HUDEP-2 (cell line): ENCODE measurements around the gene LIN7C.

Experiments
- DNase-seq, 76 experiments: peaks; one replicate each; lab custom pipeline; 2025; ENCODE audit not compliant: unreplicated experiment in 76 of 76; lab: John Stamatoyannopoulos, UW

LIN7C gene

DNA sequence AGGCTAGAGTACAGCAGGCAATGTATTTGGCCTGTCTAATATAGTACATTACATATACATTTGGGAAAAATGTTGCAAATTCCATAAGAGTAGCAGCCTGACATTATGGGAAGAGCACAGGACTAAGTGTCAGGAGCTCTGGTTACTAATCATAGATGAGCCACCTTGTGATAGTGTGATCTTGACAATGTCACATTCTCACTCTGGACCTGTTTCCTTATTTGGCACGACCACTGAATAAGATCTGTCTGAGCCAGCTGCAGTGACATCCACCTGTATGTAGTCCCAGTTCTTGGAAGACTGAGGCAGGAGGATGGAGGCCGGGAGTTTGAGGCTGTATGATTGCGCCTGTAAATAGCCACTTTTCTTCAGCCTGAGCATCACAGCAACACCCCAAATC is 5.7 kb upstream of the LIN7C start:
- DNase-seq, result no peak

DNA sequence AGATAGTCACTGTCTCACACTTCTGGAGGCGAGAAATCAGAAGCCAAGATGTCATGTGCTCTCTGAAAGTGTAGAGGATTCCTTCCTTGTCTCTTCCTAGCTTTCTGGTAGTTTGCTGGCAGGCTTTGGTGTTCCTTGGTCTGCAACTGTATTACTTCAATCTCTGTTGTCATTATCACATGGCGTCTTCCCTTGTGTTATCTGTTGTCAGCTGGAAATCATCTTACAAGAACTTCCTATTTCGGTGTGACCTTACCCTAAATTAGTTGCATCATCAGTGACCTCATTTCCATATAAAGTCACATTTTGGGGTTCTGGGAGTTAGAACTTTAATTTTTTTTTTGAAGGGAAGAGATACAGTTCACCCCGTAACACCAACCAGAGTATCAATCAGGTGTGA is 3.3 kb upstream of the LIN7C start:
- no peak for DNase-seq

DNA sequence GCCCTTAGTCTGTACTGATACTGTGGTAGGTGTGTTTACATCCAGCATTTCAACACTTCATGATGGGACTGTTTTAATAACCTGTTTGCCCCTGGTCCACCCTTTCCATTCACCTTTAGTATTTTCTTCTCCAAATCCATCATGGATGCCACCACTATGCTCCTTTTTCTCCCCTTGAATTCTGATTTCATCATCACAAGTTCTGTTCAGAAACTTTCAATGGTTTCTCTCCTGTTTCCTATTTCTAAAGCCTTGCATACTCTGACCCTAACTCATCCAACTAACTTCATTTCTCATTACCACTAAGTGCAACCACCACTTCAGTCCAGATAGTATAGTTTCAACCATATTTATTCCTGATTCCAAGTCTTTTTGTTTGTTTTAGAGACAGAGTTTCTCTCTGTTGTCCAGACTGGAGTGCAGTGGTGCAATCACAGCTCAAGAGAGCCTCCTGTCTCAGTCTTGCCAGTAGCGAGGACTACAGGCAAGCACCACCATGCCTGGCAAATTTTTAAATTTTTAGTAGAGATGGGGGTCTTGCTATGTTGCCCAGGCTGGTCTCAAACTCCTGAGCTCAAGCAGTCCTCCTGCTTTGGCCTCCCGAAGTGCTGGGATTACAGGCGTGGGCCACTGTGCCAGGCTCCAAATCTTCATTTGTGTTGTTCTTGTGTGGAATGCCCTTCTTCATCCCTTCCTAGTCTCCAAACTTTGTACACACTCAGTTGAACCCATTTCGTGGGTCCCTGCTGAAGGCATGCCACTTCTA is 1.2 kb upstream of the LIN7C start:
- DNase-seq, result no peak

DNA sequence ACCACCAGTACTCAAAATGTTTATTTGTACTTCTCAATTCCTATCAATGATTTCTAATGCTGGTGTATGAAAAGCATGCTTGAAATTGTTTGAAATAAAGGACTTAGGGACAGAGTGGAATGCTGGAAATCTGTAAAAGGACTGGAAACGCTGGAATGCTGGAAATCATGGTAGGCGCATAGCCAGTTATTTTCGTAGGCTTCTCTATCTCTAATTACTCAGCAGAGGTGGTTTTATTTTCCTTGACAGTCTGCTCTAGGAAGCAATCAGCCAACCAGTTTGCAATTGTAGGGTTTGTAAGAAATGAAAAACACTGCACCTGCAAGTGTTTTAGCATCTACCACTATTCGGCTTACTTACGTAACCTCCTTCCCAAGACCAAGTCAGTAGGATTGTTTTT is 788 bp downstream of the LIN7C start:
- no peak for DNase-seq

DNA sequence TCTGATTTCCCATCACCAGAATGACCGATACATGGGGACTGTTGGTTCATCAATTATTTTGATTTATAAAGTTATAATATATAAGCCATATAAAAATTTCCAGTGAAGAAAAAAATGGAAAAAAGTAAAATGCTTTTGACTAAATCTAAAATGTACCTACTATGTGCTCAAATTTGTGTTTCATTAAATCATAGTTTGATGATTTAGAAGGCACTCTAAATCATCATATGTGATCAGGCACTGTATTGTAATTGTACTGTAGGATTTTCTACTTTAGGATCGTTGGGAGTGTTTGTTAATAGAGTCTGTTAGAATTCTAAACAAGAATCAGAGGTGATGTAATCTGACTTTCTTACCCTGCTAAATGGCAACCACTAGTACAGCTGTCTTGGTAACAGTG is 2.4 kb downstream of the LIN7C start:
- DNase-seq, result no peak

DNA sequence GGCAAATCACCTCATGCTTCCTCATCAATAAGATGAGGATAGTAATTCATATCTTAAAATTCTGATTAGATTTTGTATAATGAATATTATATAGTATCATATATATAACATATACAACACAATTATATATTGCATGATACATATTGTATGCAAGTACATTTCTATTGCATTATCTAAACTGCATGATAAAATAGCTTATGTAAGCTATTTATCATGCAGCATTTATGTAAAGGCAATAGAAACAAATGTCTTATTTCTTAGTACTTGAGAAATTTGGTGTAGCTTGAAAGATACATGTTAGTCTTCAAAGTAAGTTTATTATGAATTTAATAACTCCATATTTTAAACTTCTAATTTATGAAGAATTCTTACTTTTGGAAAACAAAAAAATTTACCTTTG is 5.5 kb downstream of the LIN7C start:
- no peak for DNase-seq

DNA sequence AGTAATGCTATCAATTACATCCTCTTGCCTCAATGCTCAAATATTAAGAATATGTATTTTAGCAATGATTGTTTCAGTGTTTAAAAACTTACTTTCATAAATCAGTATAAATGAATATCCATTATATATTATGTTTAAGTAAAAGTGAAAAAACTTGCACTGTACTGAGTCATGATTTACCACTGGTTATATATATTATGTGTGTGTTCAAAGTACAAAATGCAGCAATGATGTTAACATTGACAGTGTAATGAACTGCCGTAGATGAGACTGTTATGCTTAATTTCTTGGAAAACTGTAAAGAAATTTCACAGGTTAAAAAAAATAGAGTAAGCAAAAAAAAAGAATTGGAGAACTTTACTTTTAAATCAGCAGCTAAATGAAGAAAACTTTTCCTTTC is 8.7 kb downstream of the LIN7C start:
- no peak for DNase-seq

GRCh38 chr11:27497284-27497866 is 9.2 kb downstream of the LIN7C start:
- DNase-seq, result peak in 9 of 76 experiments; percentile 2 to 19 (median 7)

DNA sequence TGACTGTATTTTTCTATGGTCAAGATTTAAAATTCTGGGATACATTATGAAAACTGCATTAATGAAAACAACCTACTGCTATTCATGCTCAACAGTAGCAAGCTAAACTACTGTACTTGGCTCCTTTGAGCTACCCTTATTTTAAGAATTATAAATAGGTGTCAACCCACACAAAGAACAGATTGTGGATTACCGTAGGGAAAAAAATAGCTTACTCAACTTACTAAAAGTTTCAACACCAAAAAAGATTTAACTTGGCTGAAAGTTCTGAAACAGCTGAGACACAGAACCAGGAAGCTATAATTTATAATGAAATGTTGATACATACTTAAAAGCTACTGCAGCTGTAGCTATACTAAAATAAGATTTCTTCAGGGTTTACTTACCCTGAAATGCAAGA is 10.1 kb downstream of the LIN7C start:
- no peak for DNase-seq

DNA sequence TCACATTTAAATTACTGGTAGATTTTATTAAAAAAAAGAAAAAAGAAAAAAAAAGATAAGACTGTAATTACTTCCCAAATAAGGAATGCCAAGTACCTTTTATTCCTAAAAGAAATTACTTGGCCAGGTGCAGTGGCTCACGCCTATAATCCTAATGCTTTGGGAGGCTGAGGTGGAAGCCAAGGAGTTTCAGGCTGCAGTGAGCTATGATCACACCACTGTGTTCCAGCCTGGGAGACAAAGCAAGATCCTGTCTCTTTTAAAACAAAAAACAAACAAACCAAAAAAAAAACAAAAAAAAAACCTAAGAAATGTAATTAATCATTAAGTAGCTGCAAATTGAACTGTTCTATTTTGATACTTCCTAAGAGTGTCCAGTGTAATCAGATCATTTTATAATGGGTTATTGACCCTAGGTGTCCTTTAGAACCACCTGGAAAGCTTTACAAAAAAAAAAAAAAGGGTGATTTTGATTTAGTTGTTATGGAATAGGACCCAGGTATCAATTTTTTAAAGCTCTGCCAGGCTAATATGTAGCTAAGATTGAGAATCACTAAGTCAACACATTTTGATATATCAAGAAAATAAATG is 10.8 kb downstream of the LIN7C start:
- no peak for DNase-seq

- DNase-seq, result no peak
Measured at GRCh38 chr11:27489092-27489491, 17.5 kb downstream of the LIN7C start.

DNA sequence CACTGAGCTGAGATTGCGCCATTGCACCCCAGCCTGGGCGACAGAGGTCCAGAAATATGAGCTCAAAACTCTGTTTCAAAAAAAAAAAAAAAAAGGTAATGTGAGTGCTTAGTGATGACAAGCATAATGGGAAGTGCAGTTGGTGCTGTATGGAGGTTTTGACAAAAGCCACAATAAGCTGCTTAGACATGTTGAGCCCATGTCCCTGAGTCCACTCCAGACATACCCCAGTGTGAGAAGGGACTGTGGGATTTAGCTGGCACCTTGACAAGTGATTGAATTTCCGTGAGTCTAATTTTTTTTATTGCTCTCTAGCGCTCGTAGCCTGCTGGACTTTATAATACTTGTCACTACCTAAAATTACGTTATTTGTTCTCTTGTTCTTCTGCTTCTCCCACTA is 18.9 kb downstream of the LIN7C start:
- no peak for DNase-seq

DNA sequence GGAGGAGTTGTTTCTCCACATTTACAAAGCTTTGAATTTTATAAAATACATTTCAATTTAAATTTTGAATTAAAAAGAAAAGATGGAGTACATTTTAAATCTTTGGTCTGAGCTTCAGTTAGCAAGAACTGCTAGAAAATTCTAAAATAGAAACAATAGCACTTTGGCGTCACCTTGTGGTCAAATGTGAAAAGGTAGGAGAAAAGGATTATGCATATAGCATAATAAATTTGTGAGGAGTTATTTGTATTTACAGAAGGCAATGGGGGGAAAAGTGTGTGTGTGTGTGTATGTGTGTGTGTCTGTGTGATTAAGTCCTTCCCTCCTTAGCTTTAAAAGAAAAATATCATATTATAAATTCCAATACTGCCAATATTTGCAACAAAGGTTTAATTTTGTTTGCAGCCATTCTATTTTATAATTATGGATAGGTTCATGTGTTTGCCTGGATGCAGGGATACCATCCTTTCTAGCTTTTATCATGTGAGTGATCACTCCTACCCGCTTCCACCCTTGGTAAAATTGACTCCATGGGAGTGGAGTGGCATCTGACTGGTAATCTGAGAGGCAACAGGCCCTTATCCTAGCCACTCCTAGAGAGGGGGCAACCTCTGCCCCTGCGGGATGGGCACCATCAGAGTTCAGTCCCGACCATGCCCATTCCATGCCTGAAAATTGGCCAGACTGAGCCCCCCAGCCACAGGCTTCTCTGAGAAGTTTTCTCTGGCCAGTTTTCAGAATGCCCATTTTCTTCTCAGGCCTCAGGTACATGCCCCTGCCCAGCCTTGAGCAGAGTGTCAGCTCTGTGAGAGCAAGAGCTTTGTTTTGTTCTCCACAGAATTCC is 20.4 kb downstream of the LIN7C start:
- DNase-seq, result peak in 35 of 76 experiments; percentile 4 to 72 (median 47)

GRCh38 chr11:27482793-27483192 is 23.8 kb downstream of the LIN7C start:
- no peak for DNase-seq

DNA sequence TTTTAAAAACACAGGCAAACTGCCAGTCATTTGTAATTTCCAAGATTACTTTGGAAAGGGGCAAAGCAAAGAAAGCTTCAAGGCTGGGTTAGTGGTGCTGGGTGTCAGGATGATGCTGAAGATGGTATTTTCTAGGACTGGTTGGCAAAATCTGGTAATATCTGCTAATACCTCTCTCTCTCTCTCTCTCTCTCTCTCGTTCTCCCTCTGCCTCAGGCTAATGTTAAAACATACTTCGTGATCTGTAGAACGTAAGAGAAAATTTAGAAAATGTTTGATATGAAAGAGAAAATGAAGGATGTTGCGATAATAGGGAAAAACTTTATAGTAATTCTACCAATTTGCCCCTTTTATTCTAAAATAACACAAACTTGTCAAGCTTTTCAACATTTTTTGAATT is 24.6 kb downstream of the LIN7C start:
- no peak for DNase-seq

DNA sequence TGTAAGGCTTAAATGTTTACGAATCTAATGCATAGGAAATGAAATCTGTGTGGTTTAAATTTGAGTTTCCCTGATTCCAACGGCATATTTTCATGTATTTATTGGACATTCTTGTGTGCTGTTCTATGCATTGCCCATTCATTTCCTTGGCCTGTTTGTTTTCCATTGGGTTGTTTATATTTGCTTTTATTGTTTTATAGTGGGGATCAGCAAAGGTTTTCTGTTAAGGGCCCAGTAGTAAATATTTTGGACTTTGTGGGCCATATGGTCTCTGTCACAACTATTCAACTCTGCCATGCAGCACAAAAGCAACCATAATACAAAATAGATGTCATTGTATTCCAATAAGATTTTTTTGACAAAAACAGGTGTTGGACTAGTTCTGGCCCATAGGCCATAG is 28.7 kb downstream of the LIN7C start:
- no peak for DNase-seq

DNA sequence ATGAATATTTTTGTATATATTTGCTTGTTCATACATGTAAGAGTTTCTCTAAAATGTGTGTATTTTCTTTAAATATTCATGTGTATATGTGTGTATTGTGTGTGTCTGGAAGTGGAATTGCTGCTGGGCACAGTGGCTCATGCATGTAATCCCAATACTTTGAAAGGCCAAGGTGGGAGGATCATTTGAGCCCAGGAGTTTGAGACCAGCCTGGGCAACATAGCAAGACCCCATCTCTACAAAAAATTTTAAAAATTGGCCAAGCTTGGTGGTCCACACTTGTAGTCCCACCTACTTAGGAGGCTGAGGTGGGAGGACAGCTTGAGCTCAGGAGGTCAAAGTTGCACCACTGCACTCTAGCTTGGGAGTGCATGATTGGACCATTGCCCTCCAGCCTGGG is 29.3 kb downstream of the LIN7C start:
- no peak for DNase-seq

DNA sequence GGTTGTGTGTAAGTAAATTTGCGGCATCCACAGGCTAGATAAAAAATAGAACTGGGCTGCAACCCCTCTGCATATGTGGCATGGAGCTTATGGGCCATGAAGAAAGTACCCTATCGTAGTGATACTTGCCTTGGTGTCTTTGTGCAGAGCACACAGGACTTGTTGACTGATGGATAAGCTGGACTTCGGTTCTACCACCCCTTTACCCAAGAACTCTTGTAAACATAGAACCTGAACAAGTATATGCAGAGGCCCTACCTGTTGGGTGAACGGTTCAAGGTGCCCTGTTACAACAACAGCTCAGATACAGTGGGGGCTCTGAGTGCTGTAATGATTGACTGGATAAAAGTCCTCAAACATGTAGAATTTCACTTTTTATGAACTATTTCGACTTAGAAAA is 30.9 kb downstream of the LIN7C start:
- DNase-seq, result no peak

DNA sequence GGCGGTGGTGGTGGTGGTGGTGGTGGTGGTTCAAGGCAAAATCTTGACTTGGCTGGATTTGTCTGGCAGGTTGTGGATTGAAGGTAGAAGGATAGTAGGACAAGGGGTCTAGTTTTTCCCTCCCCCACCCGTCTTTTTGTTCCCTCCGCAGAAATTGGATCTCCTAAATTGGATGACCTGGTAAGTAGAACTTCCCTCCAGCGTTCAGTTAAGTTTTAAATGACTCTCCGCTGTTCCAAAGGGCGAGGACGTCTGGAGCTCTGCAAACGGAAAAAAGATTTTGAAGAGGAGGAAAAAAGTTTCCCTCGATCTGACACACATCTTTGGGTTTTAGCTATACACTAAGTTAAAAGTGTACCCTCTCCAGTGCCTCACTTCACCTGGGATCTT is 33.6 kb downstream of the LIN7C start:
- DNase-seq, result no peak

GRCh38 chr11:27472398-27473016 is 34.1 kb downstream of the LIN7C start, which contains the start of gene LGR4:
Gene LGR4 (minus strand): TSS chr11:27472790. CDS start chr11:27472302, 488 bp downstream.
- DNase-seq, result peak in 75 of 76 experiments; percentile 15 to 90 (median 80)
